HG03432 (cell line): Measurements from ENCODE around the gene PTPDC1.

ENCODE experiments used
- ATAC-seq: cut with Tn5 transposase; IDR thresholded peaks from one replicate; pipeline ENCODE4 v1.9.1; 2021; ENCODE audit warnings: mild to moderate bottlenecking, moderate library complexity; ENCODE audit not compliant: unreplicated experiment

PTPDC1 gene

GRCh38 chr9:94139672-94140417 lies 55.6 kb downstream of the PTPDC1 start:
- no peak for ATAC-seq

DNA sequence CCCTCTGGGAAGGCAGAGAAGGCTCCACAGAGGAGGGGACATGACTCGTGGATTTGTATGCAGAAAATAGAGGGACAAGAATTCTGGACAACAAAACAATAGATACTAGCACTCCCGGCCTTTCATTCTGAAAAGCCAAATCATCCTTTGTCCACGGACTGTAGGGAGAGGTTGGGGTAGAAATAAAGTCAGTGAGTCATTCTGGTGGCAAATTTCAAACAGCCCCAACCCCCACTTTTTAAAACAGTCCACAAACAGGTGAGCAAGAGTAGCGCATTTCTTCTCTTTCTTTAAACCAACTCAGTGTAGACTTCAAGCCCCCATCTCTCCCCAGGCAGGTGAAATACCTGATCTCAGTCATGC lies 56.1 kb downstream of the PTPDC1 start:
- ATAC-seq, result no peak

GRCh38 chr9:94140791-94141790 lies 56.8 kb downstream of the PTPDC1 start:
- ATAC-seq, result no peak

DNA sequence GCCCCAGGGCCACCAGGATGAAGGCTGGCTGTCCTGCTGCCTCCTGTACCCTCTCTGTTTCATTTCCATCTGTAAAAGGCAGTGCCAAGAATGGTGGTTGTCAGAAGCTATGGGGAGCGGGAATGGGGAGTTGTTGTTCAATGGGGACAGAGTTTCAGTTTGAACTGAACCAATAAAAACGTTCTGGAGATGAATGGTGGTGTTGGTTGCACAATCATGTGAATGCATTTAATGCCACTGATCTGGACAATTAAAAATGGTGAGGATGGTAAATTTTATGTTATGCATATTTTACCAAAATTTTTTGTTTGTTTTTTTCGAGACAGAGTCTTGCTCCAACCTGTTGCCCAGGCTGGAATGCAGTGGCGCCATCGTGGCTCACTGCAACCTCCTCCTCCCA lies 58.1 kb downstream of the PTPDC1 start:
- ATAC-seq, result no peak

DNA sequence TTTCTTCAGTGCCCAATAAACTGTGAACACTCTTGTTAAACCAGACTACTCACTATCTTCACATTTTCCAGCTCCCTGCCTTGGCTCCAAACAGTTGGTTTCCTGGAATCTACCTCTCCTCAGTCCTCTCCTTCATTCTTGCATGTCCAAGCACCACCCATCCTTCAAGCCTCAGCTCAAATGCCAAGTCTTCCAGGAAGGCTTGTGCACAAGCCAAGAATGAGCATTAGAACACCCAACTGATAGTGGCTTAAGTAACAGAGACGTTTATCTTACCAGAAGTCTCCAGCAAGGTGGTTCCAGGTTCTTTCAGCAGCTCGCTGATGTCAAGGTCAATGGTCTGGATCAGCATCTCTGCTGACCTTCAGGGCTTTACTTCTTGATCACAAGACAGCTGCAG lies 60.1 kb downstream of the PTPDC1 start:
- ATAC-seq, result no peak

GRCh38 chr9:94145640-94146039 lies 61.4 kb downstream of the PTPDC1 start:
- ATAC-seq, result no peak

GRCh38 chr9:94147776-94148175 lies 63.5 kb downstream of the PTPDC1 start:
- ATAC-seq, result no peak

DNA sequence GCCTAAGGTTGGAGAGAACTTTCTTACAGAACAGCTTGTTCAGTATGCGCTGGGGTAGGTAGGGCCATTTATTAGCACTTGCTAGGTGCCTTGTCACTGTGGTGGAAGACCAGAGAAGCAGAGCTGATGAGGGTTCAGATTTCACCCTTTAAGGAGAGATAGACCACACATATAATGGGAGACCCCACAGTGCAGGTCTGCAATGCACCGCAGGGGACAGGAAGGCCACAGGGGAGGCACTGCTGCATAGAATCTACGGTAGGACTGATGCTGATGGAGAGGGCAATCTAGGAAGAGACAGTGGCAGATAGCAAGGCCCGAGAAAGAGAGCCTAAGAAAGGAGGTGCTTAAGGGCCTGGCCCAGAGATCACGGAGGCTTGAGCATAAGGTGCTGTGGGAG lies 64.2 kb downstream of the PTPDC1 start:
- ATAC-seq, result no peak

DNA sequence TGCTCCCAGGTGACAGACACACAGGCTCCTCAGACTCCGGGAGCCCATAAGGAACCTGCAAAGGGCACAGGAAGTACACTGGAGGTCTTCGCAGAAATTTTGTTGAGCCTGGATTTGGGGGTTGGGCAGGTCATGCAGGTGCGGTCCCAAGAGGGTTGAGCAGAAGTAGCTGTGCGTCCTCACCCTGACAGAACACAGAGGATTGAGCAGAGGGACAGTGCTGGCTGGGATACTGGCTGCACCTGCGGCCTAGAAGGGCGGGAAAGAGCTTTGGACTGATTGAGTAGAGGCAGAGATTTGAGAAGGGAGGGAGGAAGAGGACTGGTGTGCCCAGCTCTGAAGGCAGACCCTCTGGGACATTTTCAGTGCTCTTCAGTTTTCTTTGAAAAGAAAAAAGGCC lies 65.4 kb downstream of the PTPDC1 start:
- ATAC-seq, result no peak

DNA sequence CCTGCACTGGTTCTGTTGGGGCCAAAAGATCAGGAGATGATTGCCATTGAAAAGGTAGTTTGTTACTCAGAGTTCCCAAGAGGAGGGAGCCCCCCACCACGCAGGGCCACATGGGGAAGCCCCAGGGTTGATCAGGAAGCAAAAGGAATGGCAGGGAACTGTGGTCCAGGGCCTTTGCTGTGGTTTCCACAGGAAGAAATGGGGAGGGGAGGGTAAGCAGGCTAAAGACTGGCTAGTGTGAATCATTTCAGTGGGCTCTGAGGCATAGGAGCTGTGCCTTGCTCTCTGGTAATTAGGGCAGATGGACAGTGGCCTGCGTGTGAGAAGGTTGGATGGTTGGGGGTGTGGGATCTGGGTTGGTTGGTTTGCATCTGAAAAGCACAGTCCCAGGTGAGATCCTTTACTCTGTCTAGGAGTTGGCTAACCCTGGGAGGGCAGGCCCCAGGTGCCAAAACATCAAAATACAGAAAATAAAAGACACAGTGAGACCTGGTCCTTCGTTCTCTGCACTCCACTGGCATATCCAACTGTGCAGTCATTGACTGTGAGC lies 66.1 kb downstream of the PTPDC1 start:
- ATAC-seq, result no peak

DNA sequence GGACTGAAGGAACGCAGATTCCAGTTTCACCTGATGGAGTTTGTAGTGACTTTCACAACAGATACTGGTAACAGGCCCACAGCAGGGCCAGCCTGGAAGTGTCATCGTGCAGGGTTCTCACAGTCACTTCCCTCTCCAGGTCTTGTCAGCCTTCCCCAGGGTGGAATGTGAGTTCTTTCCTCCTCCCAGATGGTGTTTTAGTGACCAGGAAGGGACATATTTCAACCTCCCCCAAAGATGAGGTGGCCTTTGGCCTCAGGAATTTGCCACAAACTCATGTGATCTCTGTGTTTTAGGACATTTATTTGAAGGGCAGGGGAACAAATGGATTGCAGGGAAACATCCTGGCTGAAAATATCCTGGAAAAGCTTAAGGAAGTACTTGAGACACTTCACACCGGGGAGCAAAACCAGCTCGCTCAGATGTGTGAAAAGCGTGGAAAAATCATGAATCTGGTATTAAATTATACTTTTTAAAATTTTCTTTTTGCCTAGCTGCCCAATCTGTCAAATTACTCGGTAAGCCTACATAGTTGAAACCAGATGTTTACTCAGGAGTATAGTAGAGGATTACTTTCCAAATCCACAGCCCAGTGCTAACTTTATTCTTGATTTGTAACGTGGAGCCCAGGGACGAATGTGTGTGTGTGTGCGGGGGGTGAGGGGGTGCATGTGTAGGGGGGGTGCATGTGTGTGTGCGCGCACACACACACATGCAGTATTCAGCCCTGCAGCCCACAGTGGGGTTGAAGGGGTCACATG lies 66.8 kb downstream of the PTPDC1 start:
- no peak for ATAC-seq

- ATAC-seq, result no peak
Observed at GRCh38 chr9:94153905-94154304, 69.6 kb downstream of the PTPDC1 start.

- no peak for ATAC-seq
Observed at GRCh38 chr9:94156348-94157049, 72.2 kb downstream of the PTPDC1 start.

DNA sequence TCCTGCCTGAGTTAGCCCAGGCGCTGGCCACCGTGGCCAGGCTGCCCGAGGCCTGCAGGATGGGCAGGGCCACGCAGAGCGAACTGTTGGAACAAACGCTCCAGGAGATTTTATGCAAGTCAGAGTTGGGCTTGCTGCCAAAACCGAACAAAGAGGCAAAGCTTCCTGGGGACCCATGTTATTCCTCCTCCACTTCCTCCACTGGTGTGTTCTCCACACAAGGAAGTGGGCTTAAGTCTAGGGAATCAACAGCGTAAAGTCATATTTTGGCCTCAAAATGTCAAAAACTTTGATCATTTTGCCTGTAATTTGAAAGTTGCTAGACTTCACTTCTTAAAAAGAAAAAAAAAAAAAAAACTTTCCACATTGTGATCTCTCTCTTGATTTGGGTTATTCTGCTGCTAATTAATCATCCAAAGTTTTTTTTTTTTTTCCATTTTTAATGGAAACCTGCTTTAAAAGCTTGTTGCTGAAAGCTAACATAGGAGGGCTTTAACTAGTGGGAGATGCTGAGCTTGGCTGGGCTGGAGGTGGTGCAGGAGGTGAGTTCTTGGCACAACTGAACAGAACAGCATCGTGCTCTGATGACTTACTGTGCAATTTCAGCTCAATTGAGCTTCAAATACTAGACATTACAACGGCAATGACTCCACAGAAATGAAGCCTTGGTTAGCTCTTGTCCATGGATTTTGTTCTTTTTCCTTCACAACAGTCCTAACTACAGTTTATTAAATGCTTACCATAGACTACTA lies 73.0 kb downstream of the PTPDC1 start:
- ATAC-seq, result no peak
